WERI-Rb-1 (cell line): ENCODE results near the gene INS.

Source experiments
- DNase-seq: peaks from one replicate; pipeline ENCODE4 v3.0.0-alpha.2; 2020
- H3K27ac ChIP-seq: fragments of 250-450 bp; sonication (Bioruptor Pico); 2 replicates; pipeline ENCODE4 v1.5.1; 2020; ENCODE audit warnings: mild to moderate bottlenecking, moderate library complexity
- H3K27me3 ChIP-seq: fragments of 250-450 bp; sonication (Bioruptor Pico); 2 replicates; pipeline ENCODE4 v1.5.1; 2021; ENCODE audit warnings: mild to moderate bottlenecking, low read depth, moderate library complexity; ENCODE audit not compliant: insufficient read depth, severe bottlenecking
- H3K36me3 ChIP-seq: fragments of 250-450 bp; sonication (Bioruptor Pico); 2 replicates; pipeline ENCODE4 v1.5.1; 2020; ENCODE audit warnings: mild to moderate bottlenecking, moderate library complexity
- H3K4me3 ChIP-seq: 2 replicates; pipeline ENCODE4 v1.5.1; 2011; ENCODE audit warnings: low read depth, mild to moderate bottlenecking, control low read depth, low read length
- H3K9me3 ChIP-seq: fragments of 250-450 bp; sonication (Bioruptor Pico); 2 replicates; pipeline ENCODE4 v1.5.1; 2021; ENCODE audit warnings: mild to moderate bottlenecking, moderate library complexity; ENCODE audit not compliant: severe bottlenecking
- CTCF ChIP-seq: IDR thresholded peaks from 2 replicates; pipeline ENCODE4 v1.5.1; 2011; ENCODE audit warnings: low read depth, mild to moderate bottlenecking, control low read depth, inconsistent platforms, low read length

Gene INS

GRCh38 chr11:2203440-2204259 is 42.6 kb upstream of the INS start:
- Histone ChIP-seq H3K9me3 (no peaks in the 10 kb centered on the region), H3K4me3 (no peak overlapping the region), H3K36me3 (no peaks in the 10 kb centered on the region), H3K27me3 (no peaks in the 10 kb centered on the region), H3K27ac (no peak overlapping the region)
- no peak for TF ChIP-seq CTCF
- no peak for DNase-seq

- no peak overlapping the region for H3K27ac ChIP-seq
- no peaks in the 10 kb centered on the region for H3K9me3 ChIP-seq
- no peaks in the 10 kb centered on the region for H3K27me3 ChIP-seq
- no peaks in the 10 kb centered on the region for H3K36me3 ChIP-seq
- no peak overlapping the region for H3K4me3 ChIP-seq
- no peak for DNase-seq
- TF ChIP-seq CTCF: no peak
Measured at GRCh38 chr11:2202900-2203439, 42.0 kb upstream of the INS start.

GRCh38 chr11:2202071-2202899 is 41.3 kb upstream of the INS start:
- H3K27me3 ChIP-seq: no peaks in the 10 kb centered on the region
- TF ChIP-seq CTCF: no peak
- H3K4me3 ChIP-seq: no peak overlapping the region
- no peak overlapping the region for H3K27ac ChIP-seq
- no peak for DNase-seq
- no peaks in the 10 kb centered on the region for H3K36me3 ChIP-seq
- H3K9me3 ChIP-seq: no peaks in the 10 kb centered on the region

- no peaks in the 10 kb centered on the region for H3K27me3 ChIP-seq
- no peak overlapping the region for H3K4me3 ChIP-seq
- no peak overlapping the region for H3K27ac ChIP-seq
- DNase-seq: no peak
- no peaks in the 10 kb centered on the region for H3K36me3 ChIP-seq
- TF ChIP-seq CTCF: no peak
- H3K9me3 ChIP-seq: no peaks in the 10 kb centered on the region
Measured at GRCh38 chr11:2201542-2201941, 40.5 kb upstream of the INS start.

GRCh38 chr11:2200957-2201519 is 40.0 kb upstream of the INS start:
- H3K4me3 ChIP-seq: no peak overlapping the region
- no peak for DNase-seq
- no peaks in the 10 kb centered on the region for H3K9me3 ChIP-seq
- H3K27ac ChIP-seq: no peak overlapping the region
- H3K36me3 ChIP-seq: no peaks in the 10 kb centered on the region
- no peaks in the 10 kb centered on the region for H3K27me3 ChIP-seq
- no peak for TF ChIP-seq CTCF
